Hepatocyte (in vitro differentiated cells): Measurements from ENCODE around the gene SGSM2.

ENCODE experiments used
- EZH2 ChIP-seq: fragments of 200-600 bp; sonication (generic); IDR thresholded peaks from 2 replicates; pipeline ENCODE4 v1.6.1; 2016; ENCODE audit warnings: antibody characterized with exemption, mild to moderate bottlenecking, borderline replicate concordance
- TF ChIP-seq, protein P1 (sequence below): fragments of 200-600 bp; sonication (generic); IDR thresholded peaks from 2 replicates; pipeline ENCODE4 v1.5.1; 2016; ENCODE audit warnings: antibody characterized with exemption, mild to moderate bottlenecking; ENCODE audit not compliant: poor library complexity

DNA sequence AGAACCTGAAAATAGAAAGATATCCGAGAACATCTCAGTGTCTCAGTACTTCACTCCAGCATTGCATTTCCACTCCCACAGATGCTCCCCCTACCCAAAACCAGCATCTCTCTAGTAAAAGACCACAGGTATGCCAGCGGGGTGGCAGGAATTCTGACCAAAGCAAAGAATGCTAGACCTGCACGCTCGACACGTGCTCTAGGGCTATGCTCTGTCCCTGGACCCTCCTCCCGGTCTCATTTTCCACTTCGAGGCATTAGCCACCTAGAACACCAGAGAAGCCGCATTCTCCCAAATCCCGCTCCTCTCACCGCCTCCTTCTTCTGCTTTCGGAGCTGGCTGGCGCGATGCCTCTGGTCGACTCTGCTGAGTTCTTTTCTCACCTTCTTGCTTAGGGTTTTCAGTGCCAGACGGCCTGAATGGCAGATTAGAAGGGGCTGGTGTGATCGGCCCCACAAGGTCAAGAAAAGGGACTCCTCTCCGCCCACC lies 1.5 kb upstream of the SGSM2 start:
- TF ChIP-seq, protein P1, sequence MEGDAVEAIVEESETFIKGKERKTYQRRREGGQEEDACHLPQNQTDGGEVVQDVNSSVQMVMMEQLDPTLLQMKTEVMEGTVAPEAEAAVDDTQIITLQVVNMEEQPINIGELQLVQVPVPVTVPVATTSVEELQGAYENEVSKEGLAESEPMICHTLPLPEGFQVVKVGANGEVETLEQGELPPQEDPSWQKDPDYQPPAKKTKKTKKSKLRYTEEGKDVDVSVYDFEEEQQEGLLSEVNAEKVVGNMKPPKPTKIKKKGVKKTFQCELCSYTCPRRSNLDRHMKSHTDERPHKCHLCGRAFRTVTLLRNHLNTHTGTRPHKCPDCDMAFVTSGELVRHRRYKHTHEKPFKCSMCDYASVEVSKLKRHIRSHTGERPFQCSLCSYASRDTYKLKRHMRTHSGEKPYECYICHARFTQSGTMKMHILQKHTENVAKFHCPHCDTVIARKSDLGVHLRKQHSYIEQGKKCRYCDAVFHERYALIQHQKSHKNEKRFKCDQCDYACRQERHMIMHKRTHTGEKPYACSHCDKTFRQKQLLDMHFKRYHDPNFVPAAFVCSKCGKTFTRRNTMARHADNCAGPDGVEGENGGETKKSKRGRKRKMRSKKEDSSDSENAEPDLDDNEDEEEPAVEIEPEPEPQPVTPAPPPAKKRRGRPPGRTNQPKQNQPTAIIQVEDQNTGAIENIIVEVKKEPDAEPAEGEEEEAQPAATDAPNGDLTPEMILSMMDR, result no peak
- no peak for TF ChIP-seq EZH2
